ENCODE results near the gene IMPDH1.

DNA sequence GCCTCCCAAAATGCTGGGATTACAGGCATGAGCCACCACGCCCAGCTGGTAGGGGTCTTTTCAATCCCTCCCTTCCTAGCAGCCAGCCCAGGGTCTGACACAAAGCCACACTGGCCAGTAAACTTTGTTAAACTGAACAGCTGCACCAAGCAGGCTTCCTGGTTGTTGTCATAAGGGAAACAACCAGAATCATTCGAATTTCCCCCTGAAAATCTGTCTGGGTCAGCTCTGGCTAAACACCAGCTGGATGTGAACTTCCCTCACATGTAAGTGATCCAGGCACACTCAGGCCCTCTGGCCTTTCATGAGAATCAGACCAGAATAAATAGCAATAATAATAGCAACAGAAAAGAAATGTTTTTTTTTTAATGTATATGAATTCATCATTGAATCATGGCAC, 7.4 kb downstream of the IMPDH1 start:
- TF ChIP-seq, protein P1, sequence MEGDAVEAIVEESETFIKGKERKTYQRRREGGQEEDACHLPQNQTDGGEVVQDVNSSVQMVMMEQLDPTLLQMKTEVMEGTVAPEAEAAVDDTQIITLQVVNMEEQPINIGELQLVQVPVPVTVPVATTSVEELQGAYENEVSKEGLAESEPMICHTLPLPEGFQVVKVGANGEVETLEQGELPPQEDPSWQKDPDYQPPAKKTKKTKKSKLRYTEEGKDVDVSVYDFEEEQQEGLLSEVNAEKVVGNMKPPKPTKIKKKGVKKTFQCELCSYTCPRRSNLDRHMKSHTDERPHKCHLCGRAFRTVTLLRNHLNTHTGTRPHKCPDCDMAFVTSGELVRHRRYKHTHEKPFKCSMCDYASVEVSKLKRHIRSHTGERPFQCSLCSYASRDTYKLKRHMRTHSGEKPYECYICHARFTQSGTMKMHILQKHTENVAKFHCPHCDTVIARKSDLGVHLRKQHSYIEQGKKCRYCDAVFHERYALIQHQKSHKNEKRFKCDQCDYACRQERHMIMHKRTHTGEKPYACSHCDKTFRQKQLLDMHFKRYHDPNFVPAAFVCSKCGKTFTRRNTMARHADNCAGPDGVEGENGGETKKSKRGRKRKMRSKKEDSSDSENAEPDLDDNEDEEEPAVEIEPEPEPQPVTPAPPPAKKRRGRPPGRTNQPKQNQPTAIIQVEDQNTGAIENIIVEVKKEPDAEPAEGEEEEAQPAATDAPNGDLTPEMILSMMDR (IDR thresholded peaks at IDR 0.05; ENCODE audit: low read length): no peak
- TF ChIP-seq EZH2 (IDR thresholded peaks at IDR 0.05; ENCODE audit: borderline replicate concordance, low read length): no peak

All from OCI-LY1 (cell line).